GM12801 (cell line): ENCODE results near the gene IFT25.

Source experiments
- TF ChIP-seq, protein P1 (sequence below): IDR thresholded peaks from one replicate; pipeline ENCODE4 v1.5.1; 2011; ENCODE audit warnings: control low read depth; ENCODE audit not compliant: insufficient read length; ENCODE audit errors: extremely low read depth

The IFT25 gene

GRCh38 chr1:53899206-53899628, 46.3 kb downstream of the IFT25 start:
- TF ChIP-seq, protein P1, sequence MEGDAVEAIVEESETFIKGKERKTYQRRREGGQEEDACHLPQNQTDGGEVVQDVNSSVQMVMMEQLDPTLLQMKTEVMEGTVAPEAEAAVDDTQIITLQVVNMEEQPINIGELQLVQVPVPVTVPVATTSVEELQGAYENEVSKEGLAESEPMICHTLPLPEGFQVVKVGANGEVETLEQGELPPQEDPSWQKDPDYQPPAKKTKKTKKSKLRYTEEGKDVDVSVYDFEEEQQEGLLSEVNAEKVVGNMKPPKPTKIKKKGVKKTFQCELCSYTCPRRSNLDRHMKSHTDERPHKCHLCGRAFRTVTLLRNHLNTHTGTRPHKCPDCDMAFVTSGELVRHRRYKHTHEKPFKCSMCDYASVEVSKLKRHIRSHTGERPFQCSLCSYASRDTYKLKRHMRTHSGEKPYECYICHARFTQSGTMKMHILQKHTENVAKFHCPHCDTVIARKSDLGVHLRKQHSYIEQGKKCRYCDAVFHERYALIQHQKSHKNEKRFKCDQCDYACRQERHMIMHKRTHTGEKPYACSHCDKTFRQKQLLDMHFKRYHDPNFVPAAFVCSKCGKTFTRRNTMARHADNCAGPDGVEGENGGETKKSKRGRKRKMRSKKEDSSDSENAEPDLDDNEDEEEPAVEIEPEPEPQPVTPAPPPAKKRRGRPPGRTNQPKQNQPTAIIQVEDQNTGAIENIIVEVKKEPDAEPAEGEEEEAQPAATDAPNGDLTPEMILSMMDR: no peak

- TF ChIP-seq, protein P1: no peak
Observed at GRCh38 chr1:53896635-53897229, 48.8 kb downstream of the IFT25 start.

- TF ChIP-seq, protein P1: no peak
Observed at GRCh38 chr1:53895421-53895820, 50.1 kb downstream of the IFT25 start.

GRCh38 chr1:53894644-53895043, 50.9 kb downstream of the IFT25 start:
- TF ChIP-seq, protein P1: no peak

GRCh38 chr1:53893999-53894636, 51.4 kb downstream of the IFT25 start, which contains the start of gene DIO1:
DIO1 (plus strand) TSS chr1:53894187; CDS start chr1:53894211, 24 bp downstream.
- TF ChIP-seq, protein P1: no peak

GRCh38 chr1:53892911-53893310, 52.6 kb downstream of the IFT25 start:
- TF ChIP-seq, protein P1: no peak

DNA sequence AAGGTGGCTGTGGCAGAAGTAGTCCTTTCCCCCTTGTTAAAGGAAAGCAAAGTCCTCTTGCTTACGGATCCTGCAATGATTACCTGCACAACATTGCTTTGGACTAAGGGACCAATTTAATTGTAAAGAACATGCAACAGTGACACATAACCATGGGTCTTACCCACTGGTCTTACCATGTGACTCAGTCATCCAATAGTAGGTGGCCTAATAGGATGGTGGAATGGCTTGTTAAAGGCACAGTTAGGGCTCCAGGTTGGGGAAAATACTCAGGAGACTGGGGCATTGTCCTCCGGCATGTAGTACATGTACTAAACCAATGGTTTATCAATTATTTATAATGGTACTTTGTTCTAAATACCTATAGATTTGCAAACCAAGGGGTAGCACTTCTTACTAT, 53.8 kb downstream of the IFT25 start:
- TF ChIP-seq, protein P1: no peak
